ENCODE measurements around the gene SLC44A2. TPM values are rescaled to one million over a fixed set of nuclear protein-coding genes. Genes with fewer than 3 reads are reported as not detected.

SLC44A2 gene
- total RNA-seq, 3 donors from 2014 or later (not counting 1 experiment from before 2014, with no cell fraction given): 231 to 306 (median 279) TPM

GRCh38 chr19:10604460-10604980, 20.8 kb upstream of the SLC44A2 start:
- Histone ChIP-seq H3K9me3 (ENCODE audit: control insufficient read depth, insufficient read depth, low read length) (no peaks in the 10 kb centered on the region), H3K36me3 (ENCODE audit: control insufficient read depth, insufficient read depth, low read length) (no peaks in the 10 kb centered on the region), H3K27ac (ENCODE audit: low read length) (peak overlapping the region; percentile 99), H3K4me1 (ENCODE audit: control insufficient read depth, insufficient read depth, low read length) (peaks cover 59% of the 10 kb centered on the region), H3K4me3 (ENCODE audit: low read length) (peak overlapping the region; percentile 95), H3K27me3 (ENCODE audit: control insufficient read depth, insufficient read depth, low read length) (no peaks in the 10 kb centered on the region)
- Mint-ChIP-seq H3K27me3 (ENCODE audit: low read depth in 2 of 2) (no peaks in the 10 kb centered on the region), H3K4me1 (peaks cover 20 to 25% of the 10 kb centered on the region in 2 donors), H3K4me3 (peak overlapping the region; percentile 97), H3K36me3 (no peaks in the 10 kb centered on the region), H3K27ac (peak overlapping the region; percentile 95 to 98), H3K9me3 (no peaks in the 10 kb centered on the region)
- ATAC-seq: peak in 2 of 3 donors; percentile 5 to 6
- WGBS (ENCODE audit: insufficient coverage): 11% methylated on average over 8 of the region's 9 CpGs
- TF ChIP-seq CTCF (IDR thresholded peaks at IDR 0.05): no peak
- intact Hi-C loops (cut with micrococcal nuclease): loop anchor here (1.0 kb wide), 1 partner anchor 8 kb away; no protein-coding TSS in a partner anchor
- peak; percentile 43 to 53 for DNase-seq

GRCh38 chr19:10611907-10612306, 13.4 kb upstream of the SLC44A2 start:
- Histone ChIP-seq H3K9me3 (ENCODE audit: control insufficient read depth, insufficient read depth, low read length) (no peaks in the 10 kb centered on the region), H3K27me3 (ENCODE audit: control insufficient read depth, insufficient read depth, low read length) (no peaks in the 10 kb centered on the region), H3K4me3 (ENCODE audit: low read length) (no peak overlapping the region), H3K36me3 (ENCODE audit: control insufficient read depth, insufficient read depth, low read length) (peaks cover 4% of the 10 kb centered on the region), H3K27ac (ENCODE audit: low read length) (no peak overlapping the region), H3K4me1 (ENCODE audit: control insufficient read depth, insufficient read depth, low read length) (peaks cover 71% of the 10 kb centered on the region)
- no peak overlapping the region for H3K4me3 Mint-ChIP-seq
- intact Hi-C loops (cut with micrococcal nuclease): no loop called here
- DNase-seq (no peak), ATAC-seq (no peak)
- H3K9me3 Mint-ChIP-seq: no peaks in the 10 kb centered on the region
- no peaks in the 10 kb centered on the region for H3K36me3 Mint-ChIP-seq
- H3K4me1 Mint-ChIP-seq: peaks cover 34 to 36% of the 10 kb centered on the region in 2 donors
- 100% methylated on average over 5 of the region's 5 CpGs for WGBS (ENCODE audit: insufficient coverage)
- H3K27ac Mint-ChIP-seq: peak overlapping the region; percentile 68 to 90
- H3K27me3 Mint-ChIP-seq (ENCODE audit: low read depth in 2 of 2): no peaks in the 10 kb centered on the region
- TF ChIP-seq CTCF (IDR thresholded peaks at IDR 0.05): no peak

- no peaks in the 10 kb centered on the region for H3K27me3 ChIP-seq (ENCODE audit: control insufficient read depth, insufficient read depth, low read length)
- ATAC-seq (peak in 1 of 3 donors; percentile 12), DNase-seq (no peak)
- H3K36me3 Mint-ChIP-seq: no peaks in the 10 kb centered on the region
- H3K27me3 Mint-ChIP-seq (ENCODE audit: low read depth in 2 of 2): no peaks in the 10 kb centered on the region
- peak overlapping the region; percentile 31 for H3K4me3 Mint-ChIP-seq
- H3K4me3 ChIP-seq (ENCODE audit: low read length): no peak overlapping the region
- WGBS (ENCODE audit: insufficient coverage): 75% methylated on average over 15 of the region's 15 CpGs
- peaks cover 72% of the 10 kb centered on the region for H3K4me1 ChIP-seq (ENCODE audit: control insufficient read depth, insufficient read depth, low read length)
- peak overlapping the region; percentile 68 to 90 for H3K27ac Mint-ChIP-seq
- H3K27ac ChIP-seq (ENCODE audit: low read length): peak overlapping the region; percentile 13
- TF ChIP-seq CTCF (IDR thresholded peaks at IDR 0.05): no peak
- peaks cover 4% of the 10 kb centered on the region for H3K36me3 ChIP-seq (ENCODE audit: control insufficient read depth, insufficient read depth, low read length)
- no peaks in the 10 kb centered on the region for H3K9me3 ChIP-seq (ENCODE audit: control insufficient read depth, insufficient read depth, low read length)
- intact Hi-C loops (cut with micrococcal nuclease): no loop called here
- no peaks in the 10 kb centered on the region for H3K9me3 Mint-ChIP-seq
- H3K4me1 Mint-ChIP-seq: peaks cover 37 to 43% of the 10 kb centered on the region in 2 donors
Observed at GRCh38 chr19:10612499-10613119, 12.7 kb upstream of the SLC44A2 start.

All from natural killer cell (primary cell).